H1 (cell line): ENCODE measurements around the gene KRT34. TPM values are rescaled to one million over a fixed set of nuclear protein-coding genes. Genes with fewer than 3 reads are reported as not detected.

Experiments used
- CTCF ChIA-PET: fragments of 300-600 bp; sonication (Branson Sonifier 250); formaldehyde crosslinking; loops from one replicate; lab custom pipeline; 2021; ENCODE audit not compliant: partially characterized antibody; lab: Charles Lee
- POLR2A ChIA-PET: fragments of 300-600 bp; sonication (Branson Sonifier 250); formaldehyde crosslinking; loops from one replicate; lab custom pipeline; 2021; ENCODE audit warnings: inconsistent platforms; ENCODE audit not compliant: partially characterized antibody; lab: Charles Lee
- DNase-seq, 2 experiments: peaks; one replicate each; pipeline versions ENCODE4 v3.0.0 to v3.0.0-alpha.2; 2010 to 2022; ENCODE audit warnings: low spot score in 2 of 2, low read depth in 1 of 2, mixed read lengths in 1 of 2
- FAIRE-seq: peaks from 2 replicates; lab custom pipeline; 2011; peaks lifted over from hg19 to GRCh38; lab: Jason Lieb, UNC
- H2AFZ ChIP-seq: 2 replicates; pipeline ENCODE4 v1.8.1; 2012; ENCODE audit warnings: low read length, inconsistent platforms
- H2AK5ac ChIP-seq: 2 replicates; pipeline ENCODE4 v1.6.1; 2013; ENCODE audit warnings: low read depth, low read length
- H2BK120ac ChIP-seq: replicated peaks from 2 replicates; pipeline ENCODE3; 2013; ENCODE audit warnings: low read depth, low read length, inconsistent platforms
- H2BK12ac ChIP-seq: 2 replicates; pipeline ENCODE4 v1.6.1; 2013; ENCODE audit warnings: low read depth, low read length
- H2BK15ac ChIP-seq: 2 replicates; pipeline ENCODE4 v1.6.1; 2013; ENCODE audit warnings: low read length
- H2BK20ac ChIP-seq: 2 replicates; pipeline ENCODE4 v1.6.1; 2013; ENCODE audit warnings: low read length
- H2BK5ac ChIP-seq: 2 replicates; pipeline ENCODE4 v1.6.1; 2013; ENCODE audit warnings: low read depth, low read length
- H3K14ac ChIP-seq: 2 replicates; pipeline ENCODE4 v1.6.1; 2013; ENCODE audit warnings: inconsistent platforms; ENCODE audit not compliant: insufficient read length
- H3K18ac ChIP-seq: 2 replicates; pipeline ENCODE4 v1.6.1; 2013; ENCODE audit warnings: low read length; ENCODE audit errors: extremely low read depth
- H3K23ac ChIP-seq: 2 replicates; pipeline ENCODE4 v1.6.1; 2013; ENCODE audit warnings: inconsistent platforms; ENCODE audit not compliant: insufficient read length
- H3K23me2 ChIP-seq: 2 replicates; pipeline ENCODE4 v1.6.1; 2013; ENCODE audit warnings: low read depth, low read length
- H3K27ac ChIP-seq: 2 replicates; pipeline ENCODE4 v1.6.1; 2011; ENCODE audit warnings: low read depth, low read length, inconsistent platforms
- H3K27me3 ChIP-seq, 4 experiments: replicated peaks in 1 of 4; 1 replicate in 1 of 4; 2 replicates in 3 of 4; pipeline versions ENCODE4 v1.6.1 to v1.8.1; 2011 to 2013; ENCODE audit warnings: low read length in 3 of 4, mild to moderate bottlenecking in 3 of 4, inconsistent platforms in 2 of 4, mixed read lengths in 2 of 4, moderate library complexity in 1 of 4; ENCODE audit not compliant: control insufficient read depth in 3 of 4, insufficient read depth in 3 of 4; ENCODE audit errors: extremely low read depth in 1 of 4
- H3K36me3 ChIP-seq, 4 experiments: 2 replicates each; pipeline versions ENCODE4 v1.6.1 to v1.8.1; 2011 to 2013; ENCODE audit warnings: mild to moderate bottlenecking in 4 of 4, low read length in 3 of 4, moderate library complexity in 2 of 4, control low read depth in 1 of 4, inconsistent platforms in 1 of 4; ENCODE audit not compliant: insufficient read depth in 4 of 4, control insufficient read depth in 2 of 4
- H3K4ac ChIP-seq: replicated peaks from 2 replicates; pipeline ENCODE3; 2013; ENCODE audit warnings: low read length, low read depth, mixed read lengths, inconsistent platforms; ENCODE audit not compliant: insufficient read length
- H3K4me1 ChIP-seq, 4 experiments: replicated peaks in 1 of 4; 1 replicate in 1 of 4; 2 replicates in 3 of 4; pipeline versions ENCODE4 v1.6.1 to v1.8.1; 2011 to 2013; ENCODE audit warnings: low read length in 3 of 4, inconsistent platforms in 2 of 4, mixed read lengths in 1 of 4; ENCODE audit not compliant: insufficient read depth in 4 of 4, control insufficient read depth in 3 of 4
- H3K4me2 ChIP-seq, 2 experiments: 2 replicates each; pipeline versions ENCODE4 v1.6.1 to v1.8.1; 2011 to 2013; ENCODE audit warnings: low read depth in 2 of 2, low read length in 2 of 2, control low read depth in 1 of 2, inconsistent platforms in 1 of 2, mild to moderate bottlenecking in 1 of 2; ENCODE audit not compliant: insufficient read depth in 1 of 2
- H3K4me3 ChIP-seq, 4 experiments: fragments of 200-600, 300-600 bp in 1 of 4; sonication (generic), shearing (Covaris generic), sonication (Bioruptor Twin) in 1 of 4; 2 replicates each; pipeline versions ENCODE4 v1.5.1 to v1.8.1; 2011 to 2016; ENCODE audit warnings: low read length in 4 of 4, low read depth in 3 of 4, control low read depth in 2 of 4, inconsistent platforms in 2 of 4, mild to moderate bottlenecking in 2 of 4, mixed read lengths in 1 of 4, moderate library complexity in 1 of 4; ENCODE audit not compliant: insufficient read depth in 2 of 4; ENCODE audit errors: extremely low read depth in 1 of 4
- H3K56ac ChIP-seq: replicated peaks from 2 replicates; pipeline ENCODE3; 2013; ENCODE audit warnings: low read depth, mild to moderate bottlenecking, mixed read lengths, low read length, inconsistent platforms; ENCODE audit not compliant: insufficient read length
- H3K79me1 ChIP-seq: 2 replicates; pipeline ENCODE4 v1.6.1; 2013; ENCODE audit warnings: low read depth, low read length, control low read depth
- H3K79me2 ChIP-seq, 2 experiments: 2 replicates each; pipeline versions ENCODE4 v1.6.1 to v1.8.1; 2012 to 2013; ENCODE audit warnings: low read length in 2 of 2, mild to moderate bottlenecking in 2 of 2, inconsistent platforms in 1 of 2; ENCODE audit not compliant: insufficient read depth in 2 of 2, control insufficient read depth in 1 of 2
- H3K9ac ChIP-seq, 4 experiments: replicated peaks in 1 of 4; 1 replicate in 1 of 4; 2 replicates in 3 of 4; pipeline versions ENCODE4 v1.6.1 to v1.8.1; 2011 to 2013; ENCODE audit warnings: low read depth in 3 of 4, low read length in 3 of 4, control low read depth in 2 of 4, mild to moderate bottlenecking in 2 of 4, moderate library complexity in 2 of 4, inconsistent platforms in 1 of 4; ENCODE audit errors: extremely low read depth in 1 of 4
- H3K9me3 ChIP-seq, 2 experiments: 2 replicates each; pipeline versions ENCODE4 v1.6.1 to v1.8.1; 2012 to 2013; ENCODE audit warnings: mild to moderate bottlenecking in 2 of 2, moderate library complexity in 2 of 2, control low read depth in 1 of 2, inconsistent platforms in 1 of 2, low read depth in 1 of 2, low read length in 1 of 2, mixed read lengths in 1 of 2; ENCODE audit not compliant: insufficient read depth in 2 of 2
- H4K20me1 ChIP-seq, 2 experiments: replicated peaks in 1 of 2; 2 replicates each; pipeline versions ENCODE3 to v1.8.1; 2011 to 2013; ENCODE audit warnings: inconsistent platforms in 2 of 2, low read length in 2 of 2, mild to moderate bottlenecking in 1 of 2; ENCODE audit not compliant: insufficient read depth in 2 of 2, control insufficient read depth in 1 of 2
- H4K5ac ChIP-seq: 2 replicates; pipeline ENCODE4 v1.6.1; 2013; ENCODE audit warnings: low read length, low read depth, mixed read lengths, inconsistent platforms; ENCODE audit not compliant: insufficient read length
- H4K8ac ChIP-seq: 2 replicates; pipeline ENCODE4 v1.8.0; 2013; ENCODE audit warnings: mild to moderate bottlenecking, moderate library complexity, low read length, inconsistent platforms; ENCODE audit not compliant: insufficient read depth; ENCODE audit errors: extremely low read depth
- H4K91ac ChIP-seq: replicated peaks from 2 replicates; pipeline ENCODE3; 2013; ENCODE audit warnings: low read length, mixed read lengths, inconsistent platforms; ENCODE audit not compliant: insufficient read length
- ATF3 ChIP-seq: IDR thresholded peaks from 2 replicates; pipeline ENCODE4 v1.6.1; 2011; ENCODE audit warnings: low read depth, mild to moderate bottlenecking, low read length; ENCODE audit not compliant: insufficient read depth
- CBX8 ChIP-seq: fragments of 300-800, 300-1000 bp; sonication (generic); IDR thresholded peaks from 2 replicates; pipeline ENCODE4 v1.7.1; 2016; ENCODE audit warnings: low read depth, low read length, borderline replicate concordance
- EGR1 ChIP-seq: IDR thresholded peaks from 2 replicates; pipeline ENCODE4 v1.6.1; 2011; ENCODE audit warnings: low read depth, low read length, borderline replicate concordance
- EZH2 ChIP-seq: fragments of 200-600 bp; sonication (generic); IDR thresholded peaks from 2 replicates; pipeline ENCODE4 v1.7.1; 2012; ENCODE audit warnings: low read depth, mild to moderate bottlenecking, moderate library complexity, low read length, inconsistent platforms; ENCODE audit not compliant: severe bottlenecking
- HDAC2 ChIP-seq, 2 experiments: fragments of 300-600 bp in 1 of 2; sonication (generic) in 1 of 2; IDR thresholded peaks; 2 replicates each; pipeline ENCODE4 v1.6.1; 2011 to 2012; ENCODE audit warnings: low read depth in 2 of 2, low read length in 2 of 2, mild to moderate bottlenecking in 2 of 2, moderate library complexity in 2 of 2, borderline replicate concordance in 1 of 2, inconsistent platforms in 1 of 2
- KDM1A ChIP-seq: fragments of 200-600, 300-600 bp; sonication (generic); IDR thresholded peaks from 2 replicates; pipeline ENCODE4 v1.7.1; 2016; ENCODE audit warnings: mild to moderate bottlenecking, low read length, borderline replicate concordance
- KDM5A ChIP-seq: fragments of 200-600 bp; IDR thresholded peaks from 2 replicates; pipeline ENCODE4 v1.7.1; 2012; ENCODE audit warnings: mild to moderate bottlenecking, low read length, inconsistent platforms, mixed read lengths
- MAX ChIP-seq: IDR thresholded peaks from 2 replicates; pipeline ENCODE4 v1.6.1; 2012; ENCODE audit warnings: inconsistent platforms
- NRF1 ChIP-seq: IDR thresholded peaks from 2 replicates; pipeline ENCODE4 v1.6.1; 2011; ENCODE audit warnings: mild to moderate bottlenecking, low read depth, low read length, improper control_type of control experiment
- RFX5 ChIP-seq: IDR thresholded peaks from 2 replicates; pipeline ENCODE4 v1.6.1; 2011; ENCODE audit warnings: low read depth, low read length, improper control_type of control experiment, borderline replicate concordance
- SP2 ChIP-seq: IDR thresholded peaks from 2 replicates; pipeline ENCODE4 v1.6.1; 2012; ENCODE audit warnings: mild to moderate bottlenecking, low read length, inconsistent platforms
- USF2 ChIP-seq: IDR thresholded peaks from 2 replicates; pipeline ENCODE4 v1.6.1; 2011; ENCODE audit warnings: low read length, improper control_type of control experiment
- WGBS, 2 experiments: shearing (Covaris generic) in 1 of 2; methylation state at CpG; one replicate each; pipeline versions ENCODE4 v1.1.6 to v1.1.7; 2013 to 2015; ENCODE audit warnings: low lambda C conversion rate in 2 of 2, mixed read lengths in 2 of 2, inconsistent platforms in 1 of 2, low coverage in 1 of 2, missing lambda C conversion rate in 1 of 2; ENCODE audit not compliant: insufficient replicate concordance in 2 of 2, insufficient coverage in 1 of 2, insufficient read length in 1 of 2; ENCODE audit errors: extremely low coverage in 1 of 2, missing lambda C conversion rate in 1 of 2; 5-methylcytosine and 5-hydroxymethylcytosine counted together
- polyA plus RNA-seq, 7 experiments: library from polyadenylated mRNA; depleted of rRNA in 3 of 7; stranded (reverse) in 5 of 7; unstranded in 2 of 7; fragments of >200 nt in 5 of 7; fragments of 200-250 nt in 2 of 7; gene quantifications; 1 replicate in 5 of 7; 2 replicates in 1 of 7; 4 replicates in 1 of 7; pipeline versions ENCODE4 v1.2.1 to v1.2.3, GENCODE V29; 2011 to 2013; ENCODE audit warnings: missing spikeins in 2 of 7, mixed read lengths in 2 of 7
- total RNA-seq: library from RNA; stranded (reverse); fragmentation: NEBNext Ultra II Directional; extraction: Animal tissue kit (Norgen Biotek cat#: 25700); gene quantifications from 2 replicates; pipeline ENCODE4 v1.2.1, GENCODE V29; 2021

Gene KRT34
- total and polyA plus RNA-seq, 2 of the 8 experiments (the other 6 are each of a cell fraction or from before 2014, with no cell fraction given): not detected

GRCh38 chr17:41387670-41388069, 5.6 kb upstream of the KRT34 start:
- Histone ChIP-seq H3K79me2 (no peaks in the 10 kb centered on the region), H3K27ac (no peak overlapping the region), H2BK120ac (no peak overlapping the region), H4K5ac (no peak overlapping the region), H4K91ac (no peak overlapping the region), H3K14ac (no peak overlapping the region), H3K9ac (no peak overlapping the region), H4K8ac (no peak overlapping the region), H4K20me1 (no peaks in the 10 kb centered on the region), H3K56ac (no peak overlapping the region), H3K27me3 (no peaks in the 10 kb centered on the region), H2AK5ac (no peak overlapping the region), H3K18ac (no peak overlapping the region), H3K4me2 (no peak overlapping the region), H3K9me3 (no peaks in the 10 kb centered on the region; a peak in 1 of 4 replicates), H3K23me2 (no peaks in the 10 kb centered on the region), H3K79me1 (no peaks in the 10 kb centered on the region), H2BK5ac (no peak overlapping the region), H3K4ac (no peak overlapping the region), H3K4me1 (no peaks in the 10 kb centered on the region), H2BK12ac (no peak overlapping the region), H2AFZ (no peak overlapping the region), H3K36me3 (no peaks in the 10 kb centered on the region), H2BK20ac (no peak overlapping the region), H3K4me3 (no peak overlapping the region), H3K23ac (no peak overlapping the region), H2BK15ac (no peak overlapping the region)
- no peak for DNase-seq
- no peak for FAIRE-seq
- 85% methylated on average over 4 of the region's 4 CpGs; no CpG with 5 or more reads in 1 of the 2 experiments for WGBS, 2 experiments
- ChIA-PET POLR2A (no interaction called here), CTCF (interaction anchor here (0.6 to 1.1 kb wide), 3 partner anchors 92 to 212 kb away, joined by 3 to 4 read pairs (median 4); no protein-coding TSS in a partner anchor)
- no peak for TF ChIP-seq CBX8
- TF ChIP-seq EZH2: no peak
- TF ChIP-seq ATF3: no peak
- no peak for TF ChIP-seq SP2
- TF ChIP-seq EGR1: no peak
- no peak for TF ChIP-seq USF2
- TF ChIP-seq HDAC2 (IDR thresholded peaks at IDR 0.05; ENCODE audit: borderline replicate concordance in 1 of 2, low read depth in 2 of 2, low read length in 2 of 2): no peak
- no peak for TF ChIP-seq RFX5
- TF ChIP-seq KDM1A: no peak
- no peak for TF ChIP-seq KDM5A
- TF ChIP-seq NRF1: no peak
- no peak for TF ChIP-seq MAX
